MM.1S (cell line): ENCODE results near the gene RAX.

Experiments
- DNase-seq: peaks from one replicate; pipeline ENCODE4 v3.0.0-alpha.2; 2015
- H2AFZ ChIP-seq: fragments of 300-600 bp; sonication (generic); 2 replicates; pipeline ENCODE4 v1.6.0; 2016; ENCODE audit warnings: antibody characterized with exemption, low read length
- H3F3A ChIP-seq: fragments of 300-600 bp; sonication (generic); 2 replicates; pipeline ENCODE4 v1.6.1; 2016; ENCODE audit warnings: mild to moderate bottlenecking, antibody characterized with exemption, low read length, moderate library complexity, mixed read lengths; ENCODE audit not compliant: insufficient read depth
- H3K27ac ChIP-seq: fragments of 300-600 bp; sonication (generic); 2 replicates; pipeline ENCODE4 v1.5.1; 2016; ENCODE audit warnings: mild to moderate bottlenecking, low read length
- H3K27me3 ChIP-seq: fragments of 300-600 bp; sonication (generic); replicated peaks from 2 replicates; pipeline ENCODE4 v1.6.0; 2016; ENCODE audit warnings: low read length; ENCODE audit not compliant: insufficient read depth
- H3K36me3 ChIP-seq: fragments of 300-600 bp; sonication (generic); replicated peaks from 2 replicates; pipeline ENCODE4 v1.6.1; 2016; ENCODE audit warnings: mild to moderate bottlenecking, low read length, mixed read lengths; ENCODE audit not compliant: insufficient read depth
- H3K4me1 ChIP-seq: fragments of 300-600 bp; sonication (generic); 2 replicates; pipeline ENCODE4 v1.6.1; 2016; ENCODE audit warnings: low read length, mixed read lengths
- H3K4me2 ChIP-seq: fragments of 300-600 bp; sonication (generic); 2 replicates; pipeline ENCODE4 v1.6.0; 2016; ENCODE audit warnings: low read depth, low read length
- H3K4me3 ChIP-seq: fragments of 300-600 bp; sonication (generic); 2 replicates; pipeline ENCODE4 v1.5.1; 2016; ENCODE audit warnings: low read length, mixed read lengths
- H3K79me2 ChIP-seq: fragments of 300-600 bp; sonication (generic); 2 replicates; pipeline ENCODE4 v1.6.1; 2016; ENCODE audit warnings: mixed run types, low read length, mixed read lengths
- H3K9ac ChIP-seq: fragments of 300-600 bp; sonication (generic); 2 replicates; pipeline ENCODE4 v1.6.1; 2016; ENCODE audit warnings: low read length, mixed read lengths
- H3K9me2 ChIP-seq: fragments of 300-600 bp; sonication (generic); replicated peaks from 2 replicates; pipeline ENCODE4 v1.6.1; 2016; ENCODE audit warnings: mild to moderate bottlenecking, low read length, mixed read lengths; ENCODE audit not compliant: insufficient read depth
- H3K9me3 ChIP-seq: fragments of 300-600 bp; sonication (generic); replicated peaks from 2 replicates; pipeline ENCODE4 v1.6.1; 2016; ENCODE audit warnings: mild to moderate bottlenecking, low read length, mixed read lengths; ENCODE audit not compliant: insufficient read depth
- H4K20me1 ChIP-seq: fragments of 300-600 bp; sonication (generic); 2 replicates; pipeline ENCODE4 v1.6.1; 2016; ENCODE audit warnings: mild to moderate bottlenecking, low read length, moderate library complexity, mixed read lengths; ENCODE audit not compliant: insufficient read depth
- CTCF ChIP-seq: fragments of 300-600 bp; sonication (generic); IDR thresholded peaks from 2 replicates; pipeline ENCODE4 v1.5.1; 2016; ENCODE audit warnings: antibody characterized with exemption, low read length, mixed read lengths
- EZH2 ChIP-seq: fragments of 300-600 bp; sonication (generic); optimal IDR thresholded peaks from 2 replicates; pipeline ENCODE3; 2017; ENCODE audit warnings: low read depth, mild to moderate bottlenecking, antibody characterized with exemption, low read length, mixed read lengths
- EZH2phosphoT487 ChIP-seq: fragments of 300-600 bp; sonication (generic); IDR thresholded peaks from 2 replicates; pipeline ENCODE4 v1.6.1; 2018; ENCODE audit warnings: antibody characterized with exemption, low read length

Gene RAX

GRCh38 chr18:59231877-59232276 is 41.4 kb downstream of the RAX start:
- Histone ChIP-seq H3K27me3 (no peaks in the 10 kb centered on the region), H3K9ac (no peak overlapping the region), H3K36me3 (no peaks in the 10 kb centered on the region), H2AFZ (no peak overlapping the region), H3K4me3 (no peak overlapping the region), H3K4me1 (no peaks in the 10 kb centered on the region), H3K4me2 (no peak overlapping the region), H3K9me2 (no peaks in the 10 kb centered on the region), H4K20me1 (no peaks in the 10 kb centered on the region), H3F3A (no peaks in the 10 kb centered on the region), H3K27ac (no peak overlapping the region), H3K79me2 (no peaks in the 10 kb centered on the region), H3K9me3 (no peaks in the 10 kb centered on the region)
- DNase-seq = no peak
- TF ChIP-seq CTCF (no peak), EZH2 (no peak), EZH2phosphoT487 (no peak)

GRCh38 chr18:59231114-59231513 is 42.1 kb downstream of the RAX start:
- Histone ChIP-seq H3K4me2 (no peak overlapping the region), H3K4me1 (no peaks in the 10 kb centered on the region), H4K20me1 (no peaks in the 10 kb centered on the region), H3K27ac (no peak overlapping the region), H3K4me3 (no peak overlapping the region), H3K36me3 (no peaks in the 10 kb centered on the region), H3K9me3 (no peaks in the 10 kb centered on the region), H3F3A (no peaks in the 10 kb centered on the region), H3K27me3 (no peaks in the 10 kb centered on the region), H2AFZ (no peak overlapping the region), H3K79me2 (no peaks in the 10 kb centered on the region), H3K9me2 (no peaks in the 10 kb centered on the region), H3K9ac (no peak overlapping the region)
- TF ChIP-seq CTCF (no peak), EZH2 (no peak), EZH2phosphoT487 (no peak)
- no peak for DNase-seq

- no peak overlapping the region for H3K4me3 ChIP-seq
- no peak overlapping the region for H3K4me2 ChIP-seq
- H3K9ac ChIP-seq = no peak overlapping the region
- DNase-seq = no peak
- no peaks in the 10 kb centered on the region for H3K27me3 ChIP-seq
- H3K4me1 ChIP-seq = no peaks in the 10 kb centered on the region
- H3F3A ChIP-seq = no peaks in the 10 kb centered on the region
- no peak overlapping the region for H2AFZ ChIP-seq
- H3K27ac ChIP-seq = no peak overlapping the region
- TF ChIP-seq EZH2phosphoT487 = no peak
- no peak for TF ChIP-seq EZH2
- no peak for TF ChIP-seq CTCF
- no peaks in the 10 kb centered on the region for H3K9me3 ChIP-seq
- H3K36me3 ChIP-seq = no peaks in the 10 kb centered on the region
- no peaks in the 10 kb centered on the region for H4K20me1 ChIP-seq
- H3K9me2 ChIP-seq = no peaks in the 10 kb centered on the region
- no peaks in the 10 kb centered on the region for H3K79me2 ChIP-seq
Measured at GRCh38 chr18:59229701-59230443, 43.4 kb downstream of the RAX start.
